GM19395 (cell line): ENCODE data around the gene RGS14.

ENCODE experiments used
- ATAC-seq: cut with Tn5 transposase; IDR thresholded peaks from one replicate; pipeline ENCODE4 v1.9.1; 2021; ENCODE audit warnings: mild to moderate bottlenecking, moderate library complexity; ENCODE audit not compliant: unreplicated experiment

Gene RGS14

GRCh38 chr5:177357459-177358351 lies at the start of gene RGS14:
Gene RGS14 (plus strand): TSS chr5:177357924. CDS start chr5:177358025, 101 bp downstream.
- peak; percentile 89 for ATAC-seq

- ATAC-seq, result no peak
These were observed 49.0 kb upstream of the RGS14 start for GRCh38 chr5:177308740-177309139.

GRCh38 chr5:177309351-177310191 lies 48.2 kb upstream of the RGS14 start:
- ATAC-seq, result no peak

- no peak for ATAC-seq
These were observed 47.4 kb upstream of the RGS14 start for GRCh38 chr5:177310332-177310731.

- no peak for ATAC-seq
These were observed 46.9 kb upstream of the RGS14 start for GRCh38 chr5:177310757-177311391.

- peak; percentile 1 for ATAC-seq
These were observed 46.4 kb upstream of the RGS14 start for GRCh38 chr5:177311392-177311722.

GRCh38 chr5:177311723-177312648 lies 45.7 kb upstream of the RGS14 start, which contains the start of gene MXD3:
Gene MXD3 (minus strand): TSS chr5:177311898. CDS start chr5:177311830, 68 bp downstream.
- peak; percentile 78 for ATAC-seq

- peak; percentile 33 for ATAC-seq
These were observed 45.0 kb upstream of the RGS14 start for GRCh38 chr5:177312649-177313181.

GRCh38 chr5:177313561-177314259 lies 44.0 kb upstream of the RGS14 start:
- no peak for ATAC-seq

GRCh38 chr5:177314376-177315342 lies 43.1 kb upstream of the RGS14 start:
- no peak for ATAC-seq

GRCh38 chr5:177315411-177315810 lies 42.3 kb upstream of the RGS14 start:
- ATAC-seq, result no peak

- no peak for ATAC-seq
These were observed 41.7 kb upstream of the RGS14 start for GRCh38 chr5:177316005-177316404.

GRCh38 chr5:177317959-177318377 lies 39.8 kb upstream of the RGS14 start:
- no peak for ATAC-seq

GRCh38 chr5:177319913-177320588 lies 37.7 kb upstream of the RGS14 start:
- no peak for ATAC-seq

- ATAC-seq, result no peak
These were observed 36.8 kb upstream of the RGS14 start for GRCh38 chr5:177320879-177321278.

GRCh38 chr5:177325868-177326381 lies 31.8 kb upstream of the RGS14 start:
- no peak for ATAC-seq
